NCI-H1048 (cell line): ENCODE measurements around the gene OXLD1.

Experiments
- DNase-seq: peaks from one replicate; lab custom pipeline; 2025; lab: John Stamatoyannopoulos, UW

The OXLD1 gene

DNA sequence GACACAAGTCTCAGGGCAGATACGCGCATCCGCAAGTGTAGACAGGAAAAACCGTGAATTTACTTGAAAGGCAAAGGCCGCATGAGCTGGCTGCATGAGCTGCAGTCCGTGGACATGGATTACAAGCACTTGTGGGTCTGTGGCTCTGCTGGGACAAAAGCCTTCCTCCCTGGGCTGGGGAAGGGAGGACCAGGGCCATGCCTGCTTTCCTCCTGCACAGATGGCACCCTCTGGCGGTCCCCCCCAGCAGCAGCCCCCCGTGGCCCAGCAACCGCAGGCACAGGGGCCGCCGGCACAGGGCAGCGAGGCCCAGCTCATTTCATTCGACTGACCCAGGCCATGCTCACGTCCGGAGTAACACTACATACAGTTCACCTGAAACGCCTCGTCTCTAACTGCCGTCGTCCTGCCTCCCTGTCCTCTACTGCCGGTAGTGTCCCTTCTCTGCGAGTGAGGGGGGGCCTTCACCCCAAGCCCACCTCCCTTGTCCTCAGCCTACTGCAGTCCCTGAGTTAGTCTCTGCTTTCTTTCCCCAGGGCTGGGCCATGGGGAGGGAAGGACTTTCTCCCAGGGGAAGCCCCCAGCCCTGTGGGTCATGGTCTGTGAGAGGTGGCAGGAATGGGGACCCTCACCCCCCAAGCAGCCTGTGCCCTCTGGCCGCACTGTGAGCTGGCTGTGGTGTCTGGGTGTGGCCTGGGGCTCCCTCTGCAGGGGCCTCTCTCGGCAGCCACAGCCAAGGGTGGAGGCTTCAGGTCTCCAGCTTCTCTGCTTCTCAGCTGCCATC lies 35.1 kb upstream of the OXLD1 start:
- no peak for DNase-seq

DNA sequence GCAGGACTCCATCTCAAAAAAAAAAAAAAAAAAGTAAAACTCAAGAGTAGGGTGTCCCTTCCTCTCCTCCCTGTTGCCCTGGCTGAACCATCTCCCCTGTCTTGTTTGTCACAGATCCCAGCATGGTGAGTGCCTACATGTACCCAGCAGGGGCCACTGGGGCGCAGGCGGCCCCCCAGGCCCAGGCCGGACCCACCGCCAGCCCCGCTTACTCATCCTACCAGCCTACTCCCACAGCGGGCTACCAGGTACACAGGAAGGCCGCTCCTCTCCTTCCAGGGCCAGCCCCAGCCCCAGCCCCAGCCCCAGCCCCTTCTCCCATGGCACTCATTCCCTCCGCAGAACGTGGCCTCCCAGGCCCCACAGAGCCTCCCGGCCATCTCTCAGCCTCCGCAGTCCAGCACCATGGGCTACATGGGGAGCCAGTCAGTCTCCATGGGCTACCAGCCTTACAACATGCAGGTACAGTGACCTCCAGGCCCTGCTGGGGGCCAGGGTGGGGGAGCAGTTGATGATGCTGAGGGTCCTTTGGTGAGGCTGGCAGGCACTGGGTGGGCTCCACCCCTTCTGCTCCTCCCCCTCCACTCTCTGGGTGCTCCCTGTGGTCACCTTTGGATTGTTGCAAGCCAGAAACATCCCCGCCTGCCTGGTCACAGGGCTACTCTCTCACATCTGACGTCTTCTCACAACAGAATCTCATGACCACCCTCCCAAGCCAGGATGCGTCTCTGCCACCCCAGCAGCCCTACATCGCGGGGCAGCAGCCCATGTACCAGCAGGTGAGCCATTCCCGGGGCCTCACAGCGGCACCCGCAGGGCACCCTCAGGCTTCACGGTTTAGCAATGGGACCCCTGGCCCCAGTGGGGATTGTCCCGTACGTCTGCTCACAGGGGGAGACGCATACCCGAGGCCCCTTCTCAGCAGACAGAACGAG lies 34.2 kb upstream of the OXLD1 start:
- DNase-seq: no peak

DNA sequence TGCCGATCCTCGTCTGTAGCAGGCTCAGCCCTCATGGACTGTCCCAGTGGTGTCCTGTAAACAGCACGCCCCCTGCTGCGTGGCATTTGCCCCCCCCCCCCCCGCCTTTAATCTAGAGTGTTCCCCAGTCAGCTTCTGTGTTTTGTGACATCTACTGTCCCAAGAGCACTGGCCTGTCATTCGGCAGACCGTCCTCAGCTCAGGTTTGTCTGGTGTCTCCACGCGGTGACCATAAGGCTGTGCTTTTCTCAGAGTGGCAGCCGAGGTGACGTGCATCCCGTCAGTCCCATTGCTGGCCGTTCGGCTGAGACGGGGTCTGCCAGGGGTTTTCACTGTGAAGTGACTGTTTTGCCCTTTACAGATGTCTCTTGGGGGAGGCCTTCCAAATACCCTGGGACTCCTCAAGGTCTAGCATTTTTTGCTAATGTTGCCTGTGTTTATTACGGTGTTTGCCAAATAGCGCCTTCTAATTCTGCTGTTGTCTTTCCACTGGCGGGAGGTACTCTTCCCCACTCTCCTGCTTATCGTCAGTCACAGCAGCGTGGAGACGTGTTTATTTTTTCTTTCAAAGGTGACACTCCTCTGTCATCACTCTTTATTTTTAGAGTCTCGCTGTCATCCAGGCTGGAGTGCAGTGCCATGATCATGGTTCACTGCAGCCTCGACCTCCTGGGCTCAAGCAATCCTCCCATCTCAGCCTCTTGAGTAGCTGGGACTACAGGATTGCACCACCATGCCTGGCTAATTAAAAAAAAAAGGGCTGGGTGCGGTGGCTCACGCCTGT lies 31.0 kb upstream of the OXLD1 start:
- DNase-seq: no peak

DNA sequence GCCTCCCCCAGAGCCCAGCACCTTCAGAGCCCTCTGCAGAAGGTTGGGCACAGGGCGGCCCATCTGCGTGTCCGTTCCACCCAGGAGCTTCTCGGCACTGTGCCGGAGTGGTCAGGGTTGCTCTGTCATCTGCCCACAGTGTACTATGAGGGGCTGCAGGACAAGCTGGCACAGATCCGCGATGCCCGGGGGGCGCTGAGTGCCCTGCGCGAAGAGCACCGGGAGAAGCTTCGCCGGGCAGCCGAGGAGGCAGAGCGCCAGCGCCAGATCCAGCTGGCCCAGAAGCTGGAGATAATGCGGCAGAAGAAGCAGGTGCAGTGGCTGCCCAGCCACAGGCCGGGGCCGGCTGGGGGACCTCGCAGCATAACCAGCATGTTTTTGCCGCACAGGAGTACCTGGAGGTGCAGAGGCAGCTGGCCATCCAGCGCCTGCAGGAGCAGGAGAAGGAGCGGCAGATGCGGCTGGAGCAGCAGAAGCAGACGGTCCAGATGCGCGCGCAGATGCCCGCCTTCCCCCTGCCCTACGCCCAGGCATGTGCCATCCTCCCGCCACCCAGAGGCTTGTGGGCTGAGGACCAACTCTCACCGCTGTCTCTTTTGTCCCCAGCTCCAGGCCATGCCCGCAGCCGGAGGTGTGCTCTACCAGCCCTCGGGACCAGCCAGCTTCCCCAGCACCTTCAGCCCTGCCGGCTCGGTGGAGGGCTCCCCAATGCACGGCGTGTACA lies 30.0 kb upstream of the OXLD1 start:
- DNase-seq: no peak

DNA sequence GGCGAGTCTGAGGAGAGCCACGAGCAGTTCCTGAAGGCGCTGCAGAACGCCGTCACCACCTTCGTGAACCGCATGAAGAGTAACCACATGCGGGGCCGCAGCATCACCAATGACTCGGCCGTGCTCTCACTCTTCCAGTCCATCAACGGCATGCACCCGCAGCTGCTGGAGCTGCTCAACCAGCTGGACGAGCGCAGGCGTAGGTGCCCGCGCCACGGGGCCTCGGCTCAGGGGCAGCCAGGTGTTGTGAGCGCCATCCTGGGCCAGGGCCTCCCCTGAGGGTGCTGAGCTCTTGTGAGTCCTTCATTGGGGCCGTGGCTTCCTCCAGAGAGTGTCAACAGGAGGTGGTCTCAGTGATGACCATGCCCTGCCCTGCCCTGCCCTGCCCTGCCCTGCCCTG lies 29.4 kb upstream of the OXLD1 start:
- no peak for DNase-seq

DNA sequence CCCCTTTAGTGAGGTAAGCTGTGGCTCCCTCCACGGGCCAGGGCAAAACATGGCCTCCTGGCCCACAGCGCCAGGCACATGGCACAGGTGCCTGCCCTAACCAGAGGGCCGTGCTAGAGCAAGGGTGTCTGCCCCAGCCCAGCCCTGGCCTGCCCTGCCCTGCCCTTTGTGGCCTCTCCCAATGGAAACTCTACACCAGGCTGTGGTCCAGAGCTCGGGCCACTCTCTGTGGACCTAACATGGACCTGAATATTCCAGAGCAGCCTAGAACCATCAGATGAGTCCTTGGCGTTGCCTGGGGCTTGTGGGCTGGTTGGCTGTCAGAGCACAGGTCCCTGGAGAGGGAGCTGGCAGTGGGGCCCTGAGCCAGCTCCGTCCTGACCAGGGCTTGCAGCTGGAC lies 28.8 kb upstream of the OXLD1 start:
- DNase-seq: no peak

DNA sequence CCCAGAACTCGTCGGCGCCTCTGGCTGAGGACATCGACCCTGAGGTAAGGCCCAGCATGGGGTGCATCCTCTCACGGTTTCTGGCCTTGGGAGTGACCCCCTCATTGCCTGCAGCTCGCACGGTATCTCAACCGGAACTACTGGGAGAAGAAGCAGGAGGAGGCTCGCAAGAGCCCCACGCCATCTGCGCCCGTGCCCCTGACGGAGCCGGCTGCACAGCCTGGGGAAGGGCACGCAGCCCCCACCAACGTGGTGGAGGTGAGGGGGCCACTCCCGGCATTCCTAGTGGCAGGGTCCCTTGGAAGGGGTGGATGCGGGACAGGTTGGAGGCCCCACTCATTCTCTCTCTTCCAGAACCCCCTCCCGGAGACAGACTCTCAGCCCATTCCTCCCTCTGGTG lies 28.4 kb upstream of the OXLD1 start:
- DNase-seq: no peak

DNA sequence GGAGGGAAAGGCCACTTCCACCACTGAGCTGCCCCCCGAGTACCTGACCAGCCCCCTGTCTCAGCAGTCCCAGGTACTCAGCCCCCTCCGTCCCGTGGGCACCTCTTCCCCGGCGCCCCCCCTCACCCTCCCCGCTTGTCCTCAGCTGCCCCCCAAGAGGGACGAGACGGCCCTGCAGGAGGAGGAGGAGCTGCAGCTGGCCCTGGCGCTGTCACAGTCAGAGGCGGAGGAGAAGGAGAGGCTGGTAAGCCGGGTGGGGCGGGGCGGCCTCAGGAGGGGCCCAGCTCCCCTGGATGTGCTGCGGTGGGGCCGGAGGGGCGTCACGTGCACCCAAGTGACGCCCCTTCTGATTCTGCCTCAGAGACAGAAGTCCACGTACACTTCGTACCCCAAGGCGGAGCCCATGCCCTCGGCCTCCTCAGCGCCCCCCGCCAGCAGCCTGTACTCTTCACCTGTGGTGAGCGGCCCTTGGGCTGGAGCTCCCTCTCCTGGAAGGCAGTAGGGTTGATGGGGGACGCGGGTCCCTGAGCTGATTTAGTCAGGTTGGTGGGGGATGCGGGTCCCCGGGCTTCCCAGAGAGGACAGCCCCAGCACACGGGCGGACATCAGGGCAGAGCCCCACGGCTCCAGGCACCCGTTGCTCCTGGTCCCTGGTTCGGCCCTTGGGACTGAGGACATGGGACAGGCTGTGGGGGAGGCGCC lies 27.3 kb upstream of the OXLD1 start:
- no peak for DNase-seq

DNA sequence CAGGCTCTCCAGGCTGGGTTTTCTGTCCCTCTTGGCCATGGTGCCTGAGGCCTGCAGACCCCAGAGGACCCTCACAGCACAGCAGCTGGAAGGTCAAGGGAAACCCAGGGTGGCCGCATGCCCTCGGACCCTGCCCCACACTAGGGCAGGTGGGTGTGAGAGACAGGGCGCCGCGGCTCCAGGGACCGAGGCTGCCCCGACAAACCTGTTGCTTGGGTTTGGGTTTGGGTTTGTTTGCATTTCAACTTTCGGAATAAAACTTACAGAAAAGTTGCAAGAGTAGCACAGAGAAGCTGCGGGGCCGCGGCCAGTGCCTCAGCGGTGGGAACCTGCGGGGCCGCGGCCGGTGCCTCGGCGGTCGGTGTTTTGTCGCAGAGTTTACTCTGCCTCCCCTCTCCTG lies 25.2 kb upstream of the OXLD1 start:
- no peak for DNase-seq

DNA sequence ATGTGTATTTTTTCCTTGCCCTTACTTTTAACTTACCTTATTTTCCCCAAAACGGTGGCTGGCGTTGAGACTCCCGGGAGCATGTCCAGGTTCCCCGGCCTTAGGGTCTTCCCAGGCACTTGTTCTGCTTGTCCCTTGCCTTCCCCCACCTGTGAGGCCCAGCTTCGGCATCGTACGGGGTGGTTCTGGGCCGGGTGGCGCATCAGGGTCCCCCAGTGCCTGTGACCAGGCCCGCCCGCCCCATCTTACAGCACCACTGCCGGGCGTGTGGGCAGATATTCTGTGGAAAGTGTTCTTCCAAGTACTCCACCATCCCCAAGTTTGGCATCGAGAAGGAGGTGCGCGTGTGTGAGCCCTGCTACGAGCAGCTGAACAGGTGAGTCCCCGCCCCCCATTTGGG lies 24.8 kb upstream of the OXLD1 start:
- DNase-seq: no peak

DNA sequence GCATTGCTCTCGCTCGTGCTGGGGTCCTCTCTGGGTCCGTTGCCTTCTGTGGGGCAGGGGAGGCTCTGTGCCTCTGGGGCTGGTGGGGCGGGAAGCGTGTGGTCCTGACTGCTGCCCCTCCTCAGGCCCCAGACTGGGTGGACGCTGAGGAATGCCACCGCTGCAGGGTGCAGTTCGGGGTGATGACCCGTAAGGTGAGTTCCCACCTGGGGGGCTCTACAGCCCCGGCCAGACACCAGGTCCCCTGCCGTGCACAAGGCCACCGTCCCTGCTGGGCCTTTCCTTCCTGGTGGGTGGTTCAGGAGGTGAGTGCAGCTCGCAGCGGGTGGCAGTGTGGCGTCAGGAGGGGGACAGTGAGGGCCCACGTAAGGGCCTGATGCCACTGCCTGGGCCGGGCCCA lies 24.1 kb upstream of the OXLD1 start:
- no peak for DNase-seq

DNA sequence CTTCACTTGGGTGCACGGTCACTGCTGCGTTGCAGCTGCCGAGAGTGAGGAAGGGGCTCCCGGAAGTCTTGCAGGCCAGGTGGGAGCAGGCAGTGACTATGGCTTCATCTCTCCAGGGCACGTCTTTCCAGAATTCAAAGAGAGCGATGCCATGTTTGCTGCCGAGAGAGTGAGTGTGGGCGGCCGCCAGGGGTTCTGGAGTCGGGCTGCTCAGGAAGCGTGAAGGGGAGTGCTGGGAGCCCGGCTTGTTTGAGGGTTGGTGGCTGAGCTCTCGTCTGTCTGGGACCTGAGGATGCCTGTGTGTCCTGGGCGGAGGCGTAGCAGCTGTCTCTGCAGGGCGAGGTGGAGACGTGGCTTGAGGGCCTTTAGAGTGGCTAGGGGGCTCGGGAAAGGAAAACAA lies 23.7 kb upstream of the OXLD1 start:
- DNase-seq: no peak

DNA sequence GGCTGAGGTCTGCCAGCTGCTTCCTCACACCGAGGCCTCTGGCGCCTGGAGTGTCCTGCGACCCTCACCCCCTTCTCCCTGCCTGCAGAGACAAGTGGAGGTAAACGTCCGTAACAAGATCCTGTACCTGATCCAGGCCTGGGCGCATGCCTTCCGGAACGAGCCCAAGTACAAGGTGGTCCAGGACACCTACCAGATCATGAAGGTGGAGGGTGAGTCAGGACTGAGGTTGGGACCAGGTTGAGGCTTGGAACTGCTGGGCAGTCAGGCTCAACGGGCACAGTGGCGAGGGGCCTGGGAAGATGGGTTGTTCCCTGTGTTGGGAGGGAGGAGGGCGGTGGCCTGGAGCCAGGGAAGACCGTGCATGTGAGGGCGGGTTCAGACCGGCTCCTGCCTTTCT lies 22.2 kb upstream of the OXLD1 start:
- DNase-seq: no peak

DNA sequence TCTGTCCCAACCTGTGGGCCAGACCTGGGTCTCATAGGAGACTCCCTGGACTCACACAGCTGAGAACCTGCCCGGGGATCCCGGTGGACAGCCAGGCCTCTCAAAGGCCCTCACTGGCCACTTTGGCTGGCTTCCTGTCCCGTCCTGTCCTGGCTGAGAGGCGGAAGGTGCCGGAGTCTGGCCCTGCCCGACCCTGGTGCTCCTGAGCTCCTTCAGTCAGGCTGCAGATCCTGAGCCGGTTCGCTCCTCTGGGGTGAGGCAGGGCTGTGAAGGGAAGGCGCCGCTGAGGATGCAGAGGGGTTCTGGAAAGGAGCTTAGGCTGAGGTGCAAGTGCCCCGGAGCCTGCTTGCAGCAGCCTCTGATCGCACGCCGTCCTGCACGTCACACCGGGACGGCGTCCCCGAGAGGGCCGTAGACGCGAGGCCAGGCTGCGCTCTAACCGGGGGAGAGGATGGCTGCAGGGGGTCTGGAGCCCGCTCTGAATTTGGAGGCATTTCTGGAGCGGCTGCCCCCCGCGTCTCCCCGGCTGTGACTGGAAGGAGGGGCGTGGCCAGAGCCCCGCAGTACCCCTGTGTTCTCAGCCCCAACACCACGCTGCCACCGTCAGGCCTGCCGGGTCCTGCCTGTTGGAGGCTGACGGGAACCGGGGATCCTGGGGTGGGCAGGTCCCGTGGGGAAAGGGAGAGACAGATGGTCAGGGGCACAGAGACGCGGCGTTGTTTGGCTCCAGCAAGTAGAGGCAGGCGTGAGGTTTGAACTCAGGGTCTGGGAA lies 21.6 kb upstream of the OXLD1 start:
- DNase-seq: no peak

DNA sequence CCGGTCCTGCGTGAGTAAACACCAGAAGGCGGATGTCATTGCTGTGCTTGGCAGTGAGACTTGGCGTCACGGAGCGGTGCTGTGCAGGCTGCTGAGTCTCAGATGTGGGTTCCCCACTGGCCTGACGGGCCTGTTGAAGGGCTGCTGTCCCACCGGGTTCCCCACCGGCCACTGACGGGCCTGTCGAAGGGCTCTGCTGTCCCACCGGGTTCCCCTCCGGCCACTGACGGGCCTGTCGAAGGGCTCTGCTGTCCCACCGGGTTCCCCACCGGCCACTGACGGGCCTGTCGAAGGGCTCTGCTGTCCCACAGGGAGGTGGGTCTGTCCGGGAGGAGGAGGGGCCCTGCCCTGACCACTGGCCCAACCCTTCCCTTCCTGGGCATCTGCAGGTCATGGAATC lies 20.2 kb upstream of the OXLD1 start:
- DNase-seq: no peak

DNA sequence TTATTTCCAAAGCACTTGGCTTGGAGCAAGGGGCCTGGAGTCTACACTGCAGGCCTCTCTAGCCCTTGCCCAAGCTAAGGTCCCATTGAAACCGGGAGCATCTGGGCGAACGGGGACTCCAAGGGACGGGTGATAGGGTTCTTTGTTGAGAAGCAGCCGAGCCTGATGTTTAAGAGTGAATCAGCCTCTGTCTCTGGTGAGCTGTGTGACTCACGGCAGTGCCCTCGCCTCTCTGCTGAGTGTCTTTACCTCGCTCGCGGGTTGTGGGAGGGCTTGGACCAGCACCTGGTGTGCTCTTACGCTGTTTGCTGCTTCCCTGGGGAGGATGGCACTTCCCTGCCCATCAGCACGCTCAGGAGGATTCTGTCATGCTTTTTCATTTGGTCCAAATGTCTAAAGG lies 18.7 kb upstream of the OXLD1 start:
- no peak for DNase-seq

DNA sequence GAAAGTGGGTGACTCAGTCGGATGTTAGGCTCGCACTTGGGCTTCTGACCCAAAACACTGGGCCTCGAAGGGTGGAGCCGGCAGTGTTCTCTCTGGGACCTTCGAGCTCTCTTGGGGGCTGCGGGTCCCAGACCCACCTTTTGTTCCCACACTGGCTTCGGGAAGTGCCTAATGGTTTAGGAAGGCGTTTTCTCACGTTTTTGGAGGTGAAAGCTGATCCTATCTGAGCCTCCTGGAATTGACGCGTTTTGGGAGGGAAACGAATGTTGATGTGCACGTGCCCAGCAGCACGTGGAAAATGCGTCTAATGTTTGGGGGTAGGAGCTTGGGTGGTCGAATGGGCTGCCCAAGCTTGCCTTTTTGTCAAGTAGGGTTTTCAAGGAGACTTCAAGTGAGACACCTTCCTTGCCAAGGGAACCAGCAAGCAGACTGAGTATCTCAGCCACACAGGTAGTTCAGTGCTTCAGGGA lies 18.1 kb upstream of the OXLD1 start:
- no peak for DNase-seq

DNA sequence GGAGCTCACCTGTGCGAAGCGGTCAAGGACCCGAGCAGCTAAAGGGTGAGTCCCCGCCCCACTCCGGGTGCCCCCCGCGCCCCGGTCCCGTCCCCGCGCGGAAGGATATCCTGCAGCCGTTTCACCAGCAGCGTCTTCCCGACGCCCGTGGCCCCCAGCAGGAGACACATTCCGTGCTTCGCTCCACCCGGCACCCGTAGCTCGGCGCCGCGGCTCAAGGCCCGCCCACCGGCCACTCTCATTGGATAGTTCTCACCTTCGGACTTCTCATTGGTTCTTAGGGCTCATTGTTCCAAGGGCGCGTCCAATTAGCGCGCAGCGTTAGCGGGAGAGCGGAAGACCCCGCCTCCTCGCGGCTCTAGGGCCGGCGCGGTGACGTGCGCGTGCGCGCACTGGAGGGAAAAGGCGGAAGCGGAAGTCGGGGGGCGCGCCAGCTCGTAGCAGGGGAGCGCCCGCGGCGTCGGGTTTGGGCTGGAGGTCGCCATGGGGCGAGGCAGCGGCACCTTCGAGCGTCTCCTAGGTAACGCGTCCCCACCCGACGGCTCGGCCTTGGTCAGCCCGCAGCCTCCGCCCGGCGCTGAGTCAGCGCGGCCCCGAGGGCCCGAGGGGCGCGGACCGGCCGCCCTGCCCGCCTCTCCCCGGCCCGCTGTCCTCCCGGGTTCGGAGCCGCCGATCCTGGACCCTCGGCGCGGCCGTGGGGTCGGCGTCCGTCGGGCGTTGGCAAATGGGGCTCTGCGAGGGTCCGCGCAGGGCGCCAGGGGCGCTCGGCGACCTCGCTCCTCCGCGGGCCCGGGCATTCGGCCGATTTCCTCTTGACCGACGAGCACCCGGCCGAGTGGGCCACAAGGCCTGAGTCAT lies 17.4 kb upstream of the OXLD1 start, which contains the start of the genes ARL16 and HGS:
TSS of gene ARL16 (minus strand) at position 214 of the 858 bp plus-strand sequence. CDS start at position 170, 44 bp downstream.
TSS of gene HGS (plus strand) at position 428 of the 858 bp plus-strand sequence. CDS start at position 484, 56 bp downstream.
- DNase-seq: peak; percentile 97

DNA sequence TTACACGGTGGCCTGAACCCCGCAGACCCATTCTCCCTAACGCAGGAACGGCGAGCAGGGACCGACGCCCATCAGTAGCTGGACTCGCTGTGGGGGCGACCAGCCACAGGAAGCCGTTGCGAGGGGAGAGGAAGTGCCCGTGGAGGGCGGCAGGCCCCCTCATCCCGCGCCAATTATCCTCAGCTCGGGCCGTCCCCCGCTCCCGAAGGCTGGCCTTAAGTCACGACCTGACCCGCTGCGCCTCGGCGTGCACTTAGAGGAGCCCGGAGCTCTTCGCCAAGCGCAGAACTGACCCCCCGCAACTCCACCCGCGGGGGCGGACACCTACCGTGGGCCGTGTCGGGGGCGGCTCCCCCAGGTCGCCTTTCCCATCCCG lies 16.8 kb upstream of the OXLD1 start:
- no peak for DNase-seq
